HEK293 (cell line): Measurements from ENCODE around the gene SUFU.

ENCODE experiments used
- BCL11A ChIP-seq: fragments of 450-650 bp; formaldehyde crosslinking; IDR thresholded peaks from 2 replicates; pipeline ENCODE4 v1.5.1; 2016; ENCODE audit warnings: low read depth, missing biosample characterization, missing genetic modification characterization
- GLI4 ChIP-seq: fragments of 450-650 bp; formaldehyde crosslinking; IDR thresholded peaks from 2 replicates; pipeline ENCODE4 v1.5.1; 2016; ENCODE audit warnings: missing biosample characterization, missing genetic modification characterization
- PRDM4 ChIP-seq: fragments of 450-650 bp; formaldehyde crosslinking; IDR thresholded peaks from 2 replicates; pipeline ENCODE4 v1.5.1; 2017; ENCODE audit warnings: missing biosample characterization, missing genetic modification characterization
- TCF7L2 ChIP-seq: IDR thresholded peaks from 2 replicates; pipeline ENCODE4 v1.6.1; 2011; ENCODE audit warnings: low read depth, mild to moderate bottlenecking, inconsistent platforms, low read length, moderate library complexity, borderline replicate concordance
- ZBTB20 ChIP-seq: fragments of 450-650 bp; formaldehyde crosslinking; IDR thresholded peaks from 2 replicates; pipeline ENCODE4 v1.5.1; 2016; ENCODE audit warnings: missing biosample characterization, missing genetic modification characterization

GRCh38 chr10:102578782-102579181 is 75.0 kb downstream of the SUFU start:
- TF ChIP-seq TCF7L2 (no peak), ZBTB20 (tag by site-specific recombination) (no peak), PRDM4 (tag by site-specific recombination) (no peak), BCL11A (tag by site-specific recombination) (no peak), GLI4 (tag by site-specific recombination) (no peak)
